Vagina (tissue), 2 donors: Measurements from ENCODE around the gene YIF1B. TPM values are rescaled to one million over a fixed set of nuclear protein-coding genes. Genes with fewer than 3 reads are reported as not detected.
A peak's percentile ranks its signal among the peaks of the same experiment; 100 is the strongest.

Experiments used
- DNase-seq, 2 donors: peaks; one replicate each; pipeline ENCODE4 v3.0.0-alpha.2; 2017; ENCODE audit errors: extremely low spot score in 2 of 2
- H3K27ac ChIP-seq: fragments of 200-600 bp; sonication (generic); one replicate; pipeline ENCODE4 v1.5.1; 2019
- H3K27me3 ChIP-seq: fragments of 200-600 bp; sonication (generic); one replicate; pipeline ENCODE4 v1.5.1; 2019
- H3K36me3 ChIP-seq, 2 donors: fragments of 200-600 bp; sonication (generic); one replicate each; pipeline ENCODE4 v1.5.1; 2017 to 2019
- H3K4me1 ChIP-seq: fragments of 200-600 bp; sonication (generic); one replicate; pipeline ENCODE4 v1.5.1; 2019
- H3K4me3 ChIP-seq, 2 donors: fragments of 200-600 bp; sonication (generic); 1 replicate in 1 of 2; 2 replicates in 1 of 2; pipeline ENCODE4 v1.5.1; 2016 to 2019
- H3K9me3 ChIP-seq: fragments of 200-600 bp; sonication (generic); one replicate; pipeline ENCODE4 v1.5.1; 2019
- POLR2A ChIP-seq, 2 donors: fragments of 450-650 bp; IDR thresholded peaks; one replicate each; pipeline ENCODE4 v1.6.1; 2017; ENCODE audit warnings: antibody characterized with exemption in 2 of 2, mild to moderate bottlenecking in 2 of 2, moderate library complexity in 2 of 2
- POLR2AphosphoS5 ChIP-seq, 2 donors: sonication (generic); formaldehyde crosslinking; IDR thresholded peaks; one replicate each; pipeline ENCODE4 v1.9.0; 2017; ENCODE audit warnings: antibody characterized with exemption in 2 of 2, mild to moderate bottlenecking in 2 of 2, low read depth in 1 of 2; ENCODE audit not compliant: insufficient read depth in 1 of 2
- intact Hi-C: fragments of 100-400 bp; cut with DNase I; formaldehyde crosslinking; loops from one replicate; pipeline ENCODE4 v1.15.1; 2023
- total RNA-seq: library from RNA; depleted of rRNA; stranded (reverse); fragments of >200 nt; gene quantifications from one replicate; pipeline ENCODE4 v1.2.3, GENCODE V29; 2016
- TF ChIP-seq, protein P1 (sequence below), 3 experiments: fragments of 450-650 bp in 2 of 3; fragments of 200-600 bp in 1 of 3; sonication (generic) in 1 of 3; IDR thresholded peaks; one replicate each; pipeline ENCODE4 v1.5.1; 2017 to 2019; ENCODE audit warnings: antibody characterized with exemption in 3 of 3, mild to moderate bottlenecking in 2 of 3, moderate library complexity in 2 of 3

Gene YIF1B
- total RNA-seq, 1 donor from 2014 or later = 32.9 TPM

DNA sequence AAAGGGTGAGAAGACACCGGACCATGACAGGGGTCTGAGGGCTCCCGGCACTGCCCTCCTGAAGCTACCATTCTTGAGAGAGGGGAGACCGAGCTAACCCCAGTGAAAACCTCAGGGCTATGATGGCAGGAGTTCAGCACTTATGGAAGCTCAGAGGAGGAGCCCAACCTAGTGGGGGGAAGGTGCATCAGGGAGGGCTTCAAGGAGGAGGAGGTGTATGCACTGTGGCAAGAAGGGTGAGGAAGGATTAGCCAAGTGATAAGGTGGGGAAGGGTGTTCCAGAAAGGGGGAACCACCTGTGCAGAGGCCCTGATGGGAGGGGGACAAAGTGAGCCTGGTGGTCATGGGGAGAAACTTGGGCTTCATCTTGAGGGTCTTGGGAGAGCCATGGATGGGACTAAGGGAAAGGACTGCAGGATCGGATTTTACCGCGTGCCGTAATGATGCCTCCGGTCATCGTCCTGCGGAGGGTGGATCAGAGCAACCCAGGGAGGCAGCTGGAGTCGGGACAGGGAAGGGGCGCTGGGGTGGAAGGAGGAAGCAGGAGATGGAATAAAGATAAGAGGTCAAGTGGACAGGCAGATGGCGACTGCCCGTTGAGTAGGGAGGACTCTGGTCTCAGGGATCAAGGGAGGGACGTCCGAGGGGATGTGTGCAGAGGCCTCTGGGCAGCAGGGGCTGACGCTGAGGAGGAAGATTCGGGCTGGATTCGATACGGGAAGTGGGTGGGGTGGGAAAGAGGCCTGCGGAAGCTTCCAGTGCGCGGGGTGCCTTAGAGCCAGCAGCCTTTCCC is 45.3 kb upstream of the YIF1B start:
- no peaks in the 10 kb centered on the region for H3K36me3 ChIP-seq
- H3K27me3 ChIP-seq = no peaks in the 10 kb centered on the region
- H3K4me1 ChIP-seq = peaks cover 18% of the 10 kb centered on the region
- DNase-seq = no peak
- peak overlapping the region; percentile 55 to 63 for H3K4me3 ChIP-seq
- H3K27ac ChIP-seq = no peak overlapping the region
- intact Hi-C loops = no loop called here
- H3K9me3 ChIP-seq = no peaks in the 10 kb centered on the region
- TF ChIP-seq POLR2AphosphoS5 (IDR thresholded peaks at IDR 0.05; ENCODE audit: insufficient read depth in 1 of 2, low read depth in 1 of 2) (no peak), POLR2A (IDR thresholded peaks at IDR 0.05) (no peak)
- TF ChIP-seq, protein P1, sequence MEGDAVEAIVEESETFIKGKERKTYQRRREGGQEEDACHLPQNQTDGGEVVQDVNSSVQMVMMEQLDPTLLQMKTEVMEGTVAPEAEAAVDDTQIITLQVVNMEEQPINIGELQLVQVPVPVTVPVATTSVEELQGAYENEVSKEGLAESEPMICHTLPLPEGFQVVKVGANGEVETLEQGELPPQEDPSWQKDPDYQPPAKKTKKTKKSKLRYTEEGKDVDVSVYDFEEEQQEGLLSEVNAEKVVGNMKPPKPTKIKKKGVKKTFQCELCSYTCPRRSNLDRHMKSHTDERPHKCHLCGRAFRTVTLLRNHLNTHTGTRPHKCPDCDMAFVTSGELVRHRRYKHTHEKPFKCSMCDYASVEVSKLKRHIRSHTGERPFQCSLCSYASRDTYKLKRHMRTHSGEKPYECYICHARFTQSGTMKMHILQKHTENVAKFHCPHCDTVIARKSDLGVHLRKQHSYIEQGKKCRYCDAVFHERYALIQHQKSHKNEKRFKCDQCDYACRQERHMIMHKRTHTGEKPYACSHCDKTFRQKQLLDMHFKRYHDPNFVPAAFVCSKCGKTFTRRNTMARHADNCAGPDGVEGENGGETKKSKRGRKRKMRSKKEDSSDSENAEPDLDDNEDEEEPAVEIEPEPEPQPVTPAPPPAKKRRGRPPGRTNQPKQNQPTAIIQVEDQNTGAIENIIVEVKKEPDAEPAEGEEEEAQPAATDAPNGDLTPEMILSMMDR (IDR thresholded peaks at IDR 0.05) = no peak

DNA sequence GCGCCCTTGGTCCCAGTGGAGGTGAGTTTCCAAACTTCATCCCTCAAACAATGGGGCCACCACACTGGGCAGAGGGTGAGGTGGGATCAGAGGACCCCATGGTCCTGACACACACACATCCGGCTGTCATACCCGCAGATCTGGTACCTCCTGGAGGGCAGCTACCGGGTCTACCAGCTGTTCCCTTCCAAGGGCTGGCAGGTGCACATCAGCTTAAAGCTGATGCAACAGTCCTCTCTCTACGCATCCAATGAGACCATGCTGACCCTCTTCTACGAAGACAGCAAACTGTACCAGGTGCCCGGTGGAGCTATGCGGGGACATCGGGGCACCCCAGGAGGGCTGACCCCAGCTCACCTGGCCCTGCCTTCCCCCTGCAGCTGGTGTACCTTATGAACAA is 44.6 kb upstream of the YIF1B start:
- Histone ChIP-seq H3K27ac (no peak overlapping the region), H3K36me3 (no peaks in the 10 kb centered on the region), H3K4me3 (no peak overlapping the region), H3K27me3 (no peaks in the 10 kb centered on the region), H3K9me3 (no peaks in the 10 kb centered on the region), H3K4me1 (peaks cover 18% of the 10 kb centered on the region)
- intact Hi-C loops = no loop called here
- DNase-seq = no peak
- no peak for TF ChIP-seq POLR2AphosphoS5 (IDR thresholded peaks at IDR 0.05; ENCODE audit: insufficient read depth in 1 of 2, low read depth in 1 of 2)
- TF ChIP-seq POLR2A (IDR thresholded peaks at IDR 0.05) = no peak
- TF ChIP-seq, protein P1 (IDR thresholded peaks at IDR 0.05) = no peak

DNA sequence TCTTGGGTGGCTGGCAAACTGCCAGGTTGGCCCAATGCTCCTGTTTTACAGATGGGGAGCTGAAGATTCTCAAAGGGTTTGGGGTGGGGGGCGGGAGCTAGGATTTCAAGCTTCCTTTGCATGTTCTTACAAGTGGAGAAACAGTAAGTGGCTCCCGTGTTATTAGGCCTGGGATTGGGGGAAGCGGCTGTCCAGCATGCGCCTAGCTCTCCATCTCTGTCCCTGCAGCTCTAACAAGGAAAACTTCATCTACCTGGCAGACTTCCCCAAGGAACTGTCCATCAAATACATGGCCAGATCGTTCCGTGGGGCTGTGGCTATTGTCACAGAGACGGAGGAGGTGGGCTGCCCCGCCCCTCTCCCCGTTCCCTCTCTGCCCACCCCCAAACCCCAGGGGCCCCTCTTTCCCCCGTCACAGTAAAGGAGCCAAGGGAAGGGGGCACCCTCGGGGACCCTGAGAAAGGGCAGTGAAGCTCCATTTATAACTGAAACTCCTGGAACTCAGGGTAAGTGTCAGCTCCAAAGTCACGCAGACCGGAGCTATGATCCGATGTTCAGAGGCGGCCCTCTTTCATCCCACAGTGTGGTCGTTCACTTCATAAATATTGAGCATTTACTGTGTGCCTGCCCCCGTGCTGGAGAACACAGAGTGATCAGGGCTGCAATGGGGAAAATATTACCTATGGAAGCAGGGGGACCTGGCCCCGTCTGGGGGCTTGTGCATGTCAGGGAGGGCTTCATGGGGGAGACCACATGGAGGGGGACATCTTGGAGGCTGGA is 43.7 kb upstream of the YIF1B start:
- Histone ChIP-seq H3K27me3 (no peaks in the 10 kb centered on the region), H3K27ac (no peak overlapping the region), H3K9me3 (no peaks in the 10 kb centered on the region), H3K4me3 (no peak overlapping the region), H3K4me1 (peaks cover 18% of the 10 kb centered on the region), H3K36me3 (no peaks in the 10 kb centered on the region)
- TF ChIP-seq, protein P1 (IDR thresholded peaks at IDR 0.05) = no peak
- TF ChIP-seq POLR2AphosphoS5 (IDR thresholded peaks at IDR 0.05; ENCODE audit: insufficient read depth in 1 of 2, low read depth in 1 of 2) (no peak), POLR2A (IDR thresholded peaks at IDR 0.05) (no peak)
- no peak for DNase-seq
- intact Hi-C loops = no loop called here

DNA sequence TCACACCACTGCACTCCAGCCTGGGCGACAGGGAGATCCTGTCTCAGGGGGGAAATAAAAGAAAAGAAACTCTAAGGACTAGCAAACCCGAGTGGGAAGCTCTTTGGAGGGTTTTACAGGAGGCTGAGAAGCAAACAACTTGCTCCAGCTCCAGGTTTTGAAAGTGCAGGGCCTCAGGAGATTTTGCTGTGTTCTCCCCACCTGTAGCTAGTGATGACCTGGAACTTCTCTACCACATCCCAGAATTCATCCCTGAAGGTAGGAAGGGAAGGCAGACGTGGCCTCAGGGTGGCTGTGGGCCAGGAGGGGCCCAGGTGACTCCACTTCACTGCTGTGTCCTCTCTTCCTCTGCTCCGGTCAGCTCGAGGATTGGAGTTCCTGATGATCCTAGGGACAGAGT is 42.3 kb upstream of the YIF1B start:
- H3K4me3 ChIP-seq = no peak overlapping the region
- no peaks in the 10 kb centered on the region for H3K9me3 ChIP-seq
- H3K27me3 ChIP-seq = no peaks in the 10 kb centered on the region
- H3K36me3 ChIP-seq = no peaks in the 10 kb centered on the region
- TF ChIP-seq, protein P1 (IDR thresholded peaks at IDR 0.05) = no peak
- TF ChIP-seq POLR2AphosphoS5 (IDR thresholded peaks at IDR 0.05; ENCODE audit: insufficient read depth in 1 of 2, low read depth in 1 of 2) = no peak
- TF ChIP-seq POLR2A (IDR thresholded peaks at IDR 0.05) = no peak
- no peak for DNase-seq
- H3K27ac ChIP-seq = no peak overlapping the region
- H3K4me1 ChIP-seq = peaks cover 17% of the 10 kb centered on the region
- intact Hi-C loops = no loop called here
